ENCODE data around the gene CRKL.

CRKL gene

DNA sequence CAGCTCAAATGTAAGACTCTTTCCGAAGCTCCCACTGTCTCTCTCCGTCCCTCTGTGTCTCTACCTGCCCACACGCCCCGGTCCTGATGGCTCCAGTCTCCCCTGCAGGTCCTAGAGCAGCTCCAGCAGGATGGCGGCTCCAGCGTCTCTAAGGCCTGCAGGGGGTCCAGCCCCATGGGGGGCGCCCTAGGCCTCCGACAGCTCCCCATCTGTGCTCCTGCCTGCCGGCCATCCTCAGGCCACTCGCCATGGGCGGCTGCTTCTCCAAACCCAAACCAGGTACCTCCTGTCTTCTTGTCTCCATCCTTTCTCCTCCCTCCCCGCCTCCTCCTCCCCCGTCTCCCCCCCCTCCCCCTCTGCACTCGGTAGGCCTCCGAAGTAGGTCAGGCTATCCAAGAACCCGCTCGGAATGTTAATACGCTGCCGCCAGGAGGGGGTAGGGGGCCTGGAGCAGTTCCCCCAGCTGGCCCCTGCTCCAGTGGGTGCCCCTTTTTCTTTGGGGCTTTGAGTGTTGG is 50.5 kb downstream of the CRKL start:
- DNase-seq: no peak

DNA sequence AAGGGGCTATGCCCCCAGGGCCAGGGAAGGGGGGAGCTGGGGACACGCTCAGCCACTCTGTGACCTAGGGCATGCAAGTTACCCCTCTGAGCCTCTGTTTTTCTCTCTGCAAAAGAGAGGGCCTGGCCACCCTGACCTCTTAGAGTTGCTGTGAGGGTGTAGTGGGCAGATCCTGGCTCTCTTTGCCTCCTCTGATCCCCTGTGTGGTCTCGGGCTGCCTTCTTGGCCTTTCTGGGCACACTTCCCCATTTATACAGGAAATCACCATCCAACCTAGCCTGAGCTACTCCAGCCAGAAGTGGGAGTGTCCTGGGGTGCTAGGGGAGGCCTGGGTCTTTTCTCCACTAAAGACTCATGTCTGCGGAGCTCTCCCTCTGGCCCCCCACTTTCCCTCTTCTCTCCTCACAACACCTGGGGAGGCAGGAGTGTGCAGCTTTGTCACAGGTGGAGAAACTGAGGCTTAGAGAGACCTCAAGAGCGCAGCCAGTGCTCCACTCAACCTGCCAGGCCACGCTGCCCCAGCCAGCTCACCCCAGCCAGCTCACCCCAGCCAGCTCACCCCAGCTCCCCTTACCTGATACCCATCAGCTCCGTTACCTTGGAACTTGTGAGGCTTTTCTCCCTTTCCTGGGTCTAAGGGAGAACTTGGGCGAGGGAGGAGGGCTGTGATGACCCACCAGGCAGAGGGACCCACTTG is 51.2 kb downstream of the CRKL start:
- no peak for DNase-seq

DNA sequence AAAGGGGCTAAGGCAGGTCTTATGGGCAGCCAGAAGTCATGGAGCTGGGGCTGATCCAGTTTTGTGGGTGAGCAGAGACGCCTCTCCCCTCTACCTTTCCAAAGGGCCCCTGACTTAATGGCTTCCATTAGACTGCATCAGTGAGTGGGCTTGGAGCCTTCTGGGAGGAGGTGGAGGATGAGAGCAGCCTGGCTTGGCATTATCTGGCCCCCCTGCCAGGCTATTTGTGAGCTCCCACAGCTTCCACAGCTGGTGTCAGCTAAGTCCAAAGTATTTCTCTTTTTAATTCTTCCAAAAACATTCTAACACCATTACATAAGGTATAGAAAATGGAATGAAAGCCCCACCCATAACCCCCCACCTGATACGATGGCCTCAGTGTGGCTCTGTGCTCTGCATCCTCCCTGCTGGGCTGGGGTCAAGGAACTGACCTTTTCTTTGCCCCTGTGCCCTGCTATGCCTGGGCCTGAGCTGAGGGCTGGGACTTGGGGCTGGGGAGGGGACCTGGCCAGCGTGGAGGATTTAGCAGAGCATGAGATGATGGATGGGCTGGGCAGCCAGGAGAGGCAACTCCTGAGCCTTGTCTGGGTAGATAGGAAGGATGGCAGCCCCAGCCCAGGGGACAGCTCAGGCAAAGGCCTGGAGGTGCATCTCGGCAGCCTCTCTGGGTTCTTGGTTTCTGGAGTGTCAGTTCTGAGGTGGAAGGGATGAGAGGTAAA is 53.9 kb downstream of the CRKL start:
- DNase-seq: no peak

DNA sequence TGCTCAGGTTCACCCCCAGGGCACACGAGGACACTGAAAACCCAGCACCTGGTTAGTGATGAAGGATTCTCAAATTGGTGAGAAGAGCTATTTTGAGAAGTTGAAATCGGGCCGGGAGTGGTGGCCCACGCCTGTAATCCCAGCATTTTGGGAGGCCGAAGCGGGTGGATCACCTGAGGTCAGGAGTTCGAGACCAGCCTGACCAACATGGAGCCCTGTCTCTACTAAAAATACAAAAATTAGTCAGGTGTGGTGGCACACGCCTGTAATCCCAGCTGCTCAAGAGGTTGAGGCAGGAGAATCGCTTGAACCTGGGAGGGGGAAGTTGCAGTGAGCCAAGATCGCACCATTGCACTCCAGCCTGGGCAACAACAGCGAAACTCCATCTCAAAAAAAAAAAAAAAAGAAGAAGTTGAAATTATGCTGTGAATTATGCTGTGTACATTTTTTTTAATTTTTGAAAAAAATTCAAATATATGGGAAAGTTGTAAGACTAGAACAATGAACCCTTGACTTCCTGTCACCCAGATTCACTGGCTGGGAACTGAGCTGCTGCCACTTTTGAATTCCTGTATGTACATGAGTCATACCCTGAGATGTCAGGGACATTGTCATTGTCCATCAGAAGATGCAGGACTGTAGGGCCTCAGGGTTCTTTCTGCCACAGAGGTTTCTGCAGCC is 54.9 kb downstream of the CRKL start:
- peak; percentile 30 for DNase-seq

DNA sequence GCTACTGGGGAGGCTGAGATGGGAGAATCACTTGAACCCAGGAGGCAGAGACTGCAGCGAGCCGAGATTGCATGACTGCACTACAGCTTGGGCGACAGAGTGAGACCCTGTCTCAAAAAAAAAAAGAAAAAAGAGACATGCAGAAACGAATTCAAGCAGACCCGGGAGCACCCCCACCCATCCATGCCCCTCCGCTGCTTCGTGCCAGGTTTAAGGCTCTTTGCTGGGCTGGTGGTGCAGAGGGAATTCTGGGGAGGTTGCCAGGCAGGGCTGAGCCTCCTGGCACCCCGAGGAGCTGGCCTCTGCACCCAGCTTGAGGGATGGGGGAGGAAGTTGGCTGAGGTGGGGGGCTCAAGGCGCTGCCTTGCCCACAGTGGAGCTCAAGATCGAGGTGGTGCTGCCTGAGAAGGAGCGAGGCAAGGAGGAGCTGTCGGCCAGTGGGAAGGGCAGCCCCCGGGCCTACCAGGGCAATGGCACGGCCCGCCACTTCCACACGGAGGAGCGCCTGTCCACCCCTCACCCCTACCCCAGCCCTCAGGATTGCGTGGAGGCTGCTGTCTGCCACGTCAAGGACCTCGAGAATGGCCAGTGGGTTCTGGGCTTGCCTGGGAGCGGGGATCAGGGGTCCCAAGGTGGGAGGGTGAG is 55.8 kb downstream of the CRKL start:
- no peak for DNase-seq

DNA sequence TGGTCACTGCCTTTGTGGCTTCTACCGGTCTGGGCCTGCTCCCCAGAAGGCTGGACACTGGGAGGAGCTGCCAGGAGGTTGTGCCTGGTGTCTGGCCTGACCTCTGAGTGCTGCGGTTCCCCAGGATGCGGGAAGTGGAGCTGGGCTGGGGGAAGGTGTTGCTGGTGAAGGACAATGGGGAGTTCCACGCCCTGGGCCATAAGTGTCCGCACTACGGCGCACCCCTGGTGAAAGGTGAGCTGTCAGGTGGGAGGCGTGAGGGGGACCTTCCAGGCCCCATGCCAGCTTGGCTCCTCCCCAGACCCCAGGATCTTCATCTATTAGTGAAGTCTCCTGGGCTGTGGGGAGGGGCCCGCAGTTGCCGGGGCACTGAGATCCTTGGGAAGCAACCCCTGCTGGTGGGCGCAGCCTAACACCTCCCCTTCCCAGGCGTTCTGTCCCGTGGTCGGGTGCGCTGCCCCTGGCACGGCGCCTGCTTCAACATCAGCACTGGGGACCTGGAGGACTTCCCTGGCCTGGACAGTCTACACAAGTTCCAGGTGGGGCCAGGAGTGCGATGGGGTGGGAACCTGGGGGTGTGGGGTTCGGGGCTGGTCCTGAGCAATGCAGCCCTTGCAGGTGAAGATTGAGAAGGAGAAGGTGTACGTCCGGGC is 56.6 kb downstream of the CRKL start:
- DNase-seq: no peak

DNA sequence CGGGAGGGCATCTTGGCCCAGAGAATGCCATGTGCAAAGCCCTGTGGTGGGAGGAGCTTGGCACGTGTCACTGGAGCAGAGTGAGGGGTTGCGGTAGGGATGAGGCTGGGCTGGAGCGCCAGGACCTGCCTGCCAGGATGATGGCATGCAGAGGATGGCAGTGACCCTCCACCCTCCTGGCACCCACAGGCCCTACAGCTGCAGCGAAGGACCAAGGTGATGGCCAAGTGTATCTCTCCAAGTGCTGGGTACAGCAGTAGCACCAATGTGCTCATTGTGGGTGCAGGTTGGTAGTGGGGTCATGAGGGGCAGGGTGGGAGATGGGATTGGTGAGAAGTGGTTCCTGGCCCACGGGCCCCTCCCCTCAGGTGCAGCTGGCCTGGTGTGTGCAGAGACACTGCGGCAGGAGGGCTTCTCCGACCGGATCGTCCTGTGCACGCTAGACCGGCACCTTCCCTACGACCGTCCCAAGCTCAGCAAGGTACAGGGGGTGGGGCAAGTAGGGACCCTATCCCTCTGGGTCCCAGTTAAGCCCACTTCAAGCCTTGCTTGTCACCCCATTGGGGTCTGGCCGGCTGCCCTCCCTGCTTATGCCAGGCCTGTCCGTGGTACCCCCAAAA is 57.2 kb downstream of the CRKL start:
- DNase-seq: no peak

DNA sequence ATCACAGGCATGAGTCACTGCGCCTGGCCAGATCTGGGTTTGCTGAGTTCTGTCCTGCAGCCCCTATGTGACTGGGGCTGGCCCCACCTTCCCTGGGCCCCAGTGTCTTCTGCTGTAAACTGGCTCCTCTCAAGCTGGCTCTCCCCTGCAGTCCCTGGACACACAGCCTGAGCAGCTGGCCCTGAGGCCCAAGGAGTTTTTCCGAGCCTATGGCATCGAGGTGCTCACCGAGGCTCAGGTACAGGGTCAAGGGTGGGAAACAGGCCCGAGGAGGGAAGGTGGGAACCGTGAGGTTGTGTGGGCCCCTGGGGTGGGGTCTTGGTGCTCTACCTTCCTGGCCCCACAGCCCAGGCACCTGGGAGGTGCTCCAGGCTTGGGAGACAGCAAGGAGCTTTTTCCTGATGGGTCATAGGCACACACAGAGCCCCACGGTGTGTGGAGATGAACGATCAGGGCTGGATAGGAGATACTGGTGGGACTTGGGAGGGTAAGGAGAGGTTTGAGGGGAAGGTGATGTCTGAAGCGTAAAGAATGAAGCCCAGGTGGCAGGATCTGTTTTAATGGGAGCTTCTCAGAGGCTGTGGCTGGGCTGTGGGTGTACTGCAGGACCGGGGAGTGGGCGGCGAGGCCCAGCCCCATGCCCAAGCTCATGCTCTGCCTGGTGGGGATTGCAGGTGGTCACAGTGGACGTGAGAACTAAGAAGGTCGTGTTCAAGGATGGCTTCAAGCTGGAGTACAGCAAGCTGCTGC is 58.5 kb downstream of the CRKL start:
- no peak for DNase-seq

DNA sequence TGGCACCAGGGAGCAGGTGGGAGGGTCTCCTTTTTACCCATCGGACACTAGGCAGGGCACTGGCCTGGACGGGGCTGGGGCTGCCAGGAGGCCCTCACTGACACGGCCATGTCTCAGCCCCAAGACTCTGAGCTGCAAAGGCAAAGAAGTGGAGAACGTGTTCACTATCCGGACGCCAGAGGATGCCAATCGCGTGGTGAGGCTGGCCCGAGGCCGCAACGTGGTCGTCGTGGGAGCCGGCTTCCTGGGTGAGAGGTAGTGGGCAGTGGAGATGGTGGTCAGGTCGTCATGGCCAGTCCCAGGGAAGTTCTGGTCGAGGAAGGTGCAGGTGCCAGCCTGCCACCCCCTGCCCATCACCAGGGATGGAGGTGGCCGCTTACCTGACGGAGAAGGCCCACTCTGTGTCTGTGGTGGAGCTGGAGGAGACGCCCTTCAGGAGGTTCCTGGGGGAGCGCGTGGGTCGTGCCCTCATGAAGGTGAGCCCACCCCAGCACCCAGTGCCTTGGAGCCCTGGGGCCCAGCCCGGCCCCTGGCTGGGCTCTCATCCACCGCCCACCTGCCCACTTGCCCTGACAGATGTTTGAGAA is 59.2 kb downstream of the CRKL start:
- no peak for DNase-seq

DNA sequence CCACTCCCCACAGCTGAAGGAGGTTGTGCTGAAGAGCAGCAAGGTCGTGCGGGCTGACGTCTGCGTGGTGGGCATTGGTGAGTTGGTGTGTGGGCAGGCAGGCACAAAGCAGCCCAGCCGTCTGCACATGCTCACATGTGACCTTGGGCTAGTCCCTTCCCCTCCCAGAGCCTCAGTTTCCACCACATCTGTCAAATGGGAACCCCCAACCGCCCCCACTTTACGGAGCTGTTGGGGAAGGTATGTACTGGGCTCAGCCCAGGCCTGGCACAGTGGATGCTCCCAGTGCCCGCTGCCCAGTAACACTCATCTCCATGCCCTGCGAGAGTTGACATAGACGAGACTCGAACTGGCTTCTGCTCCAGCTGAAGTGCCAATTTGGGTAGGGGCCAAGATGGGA is 59.8 kb downstream of the CRKL start:
- DNase-seq: no peak

DNA sequence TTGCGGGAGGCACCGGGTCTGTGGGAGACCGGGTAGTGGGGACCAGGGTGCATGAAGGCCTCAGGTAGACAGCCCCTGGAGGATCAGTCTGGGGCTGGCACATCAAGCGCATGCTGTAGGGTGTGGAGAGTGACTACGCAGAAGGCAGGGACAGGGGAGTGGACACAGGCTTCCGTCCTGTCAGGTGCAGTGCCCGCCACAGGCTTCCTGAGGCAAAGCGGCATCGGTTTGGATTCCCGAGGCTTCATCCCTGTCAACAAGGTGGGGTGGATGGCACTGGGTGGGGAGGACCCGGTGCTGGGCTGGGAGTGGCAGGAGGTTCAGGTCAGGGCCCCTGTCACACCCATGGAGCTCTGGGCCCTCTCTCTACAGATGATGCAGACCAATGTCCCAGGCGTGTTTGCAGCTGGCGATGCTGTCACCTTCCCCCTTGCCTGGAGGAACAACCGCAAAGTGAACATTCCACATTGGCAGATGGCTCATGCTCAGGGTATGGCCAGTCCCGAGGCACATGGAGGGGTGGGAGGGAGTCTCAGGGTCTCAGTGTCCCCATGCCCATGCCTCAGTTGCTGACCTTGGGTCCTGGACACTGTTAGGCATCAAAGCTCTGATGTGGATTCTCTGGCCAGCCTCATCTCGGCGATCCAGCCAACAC is 60.4 kb downstream of the CRKL start:
- no peak for DNase-seq

DNA sequence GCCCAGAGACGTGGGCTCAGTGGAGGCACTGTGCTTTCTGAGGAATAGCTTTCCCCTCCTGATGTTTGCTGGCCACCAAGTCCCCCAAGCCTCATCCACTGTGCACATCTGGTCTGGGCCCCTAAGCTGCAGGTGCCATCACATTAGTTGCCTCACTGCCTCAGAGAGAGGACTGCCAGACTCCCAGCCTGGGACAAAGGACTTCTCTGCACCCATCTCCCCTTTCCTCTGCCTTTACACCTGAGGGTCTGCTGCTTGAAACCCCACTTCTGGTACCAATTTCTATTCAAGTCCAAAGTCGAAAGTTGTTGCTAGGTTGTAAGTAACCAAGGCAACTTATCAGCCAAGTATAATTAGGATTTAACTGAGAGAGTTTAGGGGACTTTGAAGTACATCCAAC is 61.2 kb downstream of the CRKL start:
- no peak for DNase-seq

DNA sequence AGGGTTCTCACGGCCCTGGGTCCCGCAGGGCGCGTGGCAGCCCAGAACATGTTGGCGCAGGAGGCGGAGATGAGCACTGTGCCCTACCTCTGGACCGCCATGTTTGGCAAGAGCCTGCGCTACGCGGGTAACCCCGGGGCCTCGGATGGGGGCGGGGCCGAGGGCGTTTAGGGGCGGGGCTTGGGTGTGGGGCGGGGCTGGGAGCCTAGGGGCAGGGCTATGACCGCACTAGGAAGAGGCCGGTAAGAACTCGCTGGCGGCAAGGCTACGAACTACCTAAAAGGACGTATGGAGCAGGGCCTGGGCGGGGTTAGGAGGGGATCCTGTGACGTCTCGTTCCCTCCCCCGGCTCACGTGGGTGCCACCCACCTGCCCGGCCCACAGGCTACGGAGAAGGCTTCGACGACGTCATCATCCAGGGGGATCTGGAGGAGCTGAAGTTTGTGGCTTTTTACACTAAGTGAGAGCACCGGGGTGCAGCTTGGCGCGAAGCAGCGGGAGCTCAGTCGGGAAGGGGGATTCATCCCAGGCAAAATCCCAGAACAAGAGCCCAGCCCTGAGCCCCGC is 62.1 kb downstream of the CRKL start:
- peak; percentile 69 for DNase-seq

DNA sequence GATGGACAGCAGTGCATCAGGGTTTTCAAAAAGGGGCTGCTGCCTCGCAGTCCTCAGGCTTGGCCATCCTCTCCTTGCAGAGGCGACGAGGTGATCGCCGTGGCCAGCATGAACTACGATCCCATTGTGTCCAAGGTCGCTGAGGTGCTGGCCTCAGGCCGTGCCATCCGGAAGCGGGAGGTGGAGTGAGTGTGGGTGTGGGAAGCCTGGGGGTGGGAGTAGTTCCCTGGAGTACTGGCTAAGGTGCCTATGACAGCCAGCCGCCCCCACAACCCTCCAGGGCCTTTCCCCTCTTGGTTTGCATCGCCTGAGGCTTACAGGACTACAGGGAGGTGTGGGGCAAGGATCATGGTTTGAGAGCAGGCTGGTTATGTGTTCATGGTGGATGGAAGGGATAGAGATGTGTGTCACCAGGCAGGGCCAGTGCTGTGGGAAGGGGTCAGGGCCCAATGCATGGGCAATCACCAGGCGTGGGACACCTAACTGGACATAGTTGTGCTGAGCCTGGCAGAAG is 62.8 kb downstream of the CRKL start:
- no peak for DNase-seq

DNA sequence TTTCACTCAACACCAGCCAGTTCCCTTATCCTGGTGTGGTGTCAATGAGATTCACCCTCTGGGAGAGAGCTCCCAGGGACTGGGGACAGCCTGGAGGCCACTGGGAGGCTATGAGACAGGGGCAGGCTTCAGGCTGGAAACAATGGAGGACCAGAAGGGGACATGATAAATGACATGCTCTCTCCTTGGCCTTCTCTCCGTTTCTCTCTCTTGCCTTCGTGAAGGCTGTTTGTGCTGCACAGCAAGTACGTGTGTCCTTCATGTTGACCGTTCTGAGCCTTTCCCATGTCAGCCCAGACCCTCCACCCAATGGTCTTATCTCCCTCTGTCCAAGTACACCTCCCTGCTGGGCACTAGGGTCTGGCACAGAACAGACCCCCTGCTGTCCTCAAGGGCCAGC is 63.3 kb downstream of the CRKL start:
- no peak for DNase-seq

DNA sequence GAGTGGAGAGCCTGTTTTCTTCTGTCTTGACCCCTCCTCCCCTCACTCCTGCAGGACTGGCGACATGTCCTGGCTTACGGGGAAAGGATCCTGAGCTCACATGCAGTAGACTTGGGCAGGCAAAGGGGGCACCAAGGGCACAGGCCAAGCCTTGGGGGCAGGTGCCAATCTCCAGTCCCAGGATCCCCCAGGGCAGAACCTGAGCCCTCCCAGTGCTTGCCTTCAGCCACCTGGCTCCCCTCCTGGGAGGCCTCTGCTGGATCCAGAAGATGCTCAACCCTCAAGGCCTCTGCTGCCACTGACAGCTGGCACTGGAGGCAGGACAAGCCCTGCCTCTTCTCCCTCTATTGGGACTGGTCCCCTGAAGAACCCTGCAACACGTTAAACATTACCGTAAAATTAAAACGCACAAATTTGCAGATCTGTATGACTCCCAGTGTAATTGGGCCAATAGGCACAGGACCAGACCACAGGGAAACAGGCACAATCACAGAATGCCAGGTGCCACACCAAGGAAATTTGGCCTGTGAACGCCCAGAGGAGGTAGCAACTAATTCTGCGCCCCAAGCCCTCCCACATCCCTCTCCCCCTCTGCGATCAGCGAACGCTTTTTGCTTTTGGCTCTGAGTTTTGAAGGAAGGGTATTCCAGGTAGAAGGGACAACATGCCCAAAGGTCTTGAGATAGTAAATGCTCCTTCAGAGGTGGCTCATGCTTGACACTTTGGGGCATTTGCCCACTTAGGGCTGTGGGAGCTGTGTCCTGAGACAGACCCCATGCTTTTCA is 63.9 kb downstream of the CRKL start:
- DNase-seq: no peak

DNA sequence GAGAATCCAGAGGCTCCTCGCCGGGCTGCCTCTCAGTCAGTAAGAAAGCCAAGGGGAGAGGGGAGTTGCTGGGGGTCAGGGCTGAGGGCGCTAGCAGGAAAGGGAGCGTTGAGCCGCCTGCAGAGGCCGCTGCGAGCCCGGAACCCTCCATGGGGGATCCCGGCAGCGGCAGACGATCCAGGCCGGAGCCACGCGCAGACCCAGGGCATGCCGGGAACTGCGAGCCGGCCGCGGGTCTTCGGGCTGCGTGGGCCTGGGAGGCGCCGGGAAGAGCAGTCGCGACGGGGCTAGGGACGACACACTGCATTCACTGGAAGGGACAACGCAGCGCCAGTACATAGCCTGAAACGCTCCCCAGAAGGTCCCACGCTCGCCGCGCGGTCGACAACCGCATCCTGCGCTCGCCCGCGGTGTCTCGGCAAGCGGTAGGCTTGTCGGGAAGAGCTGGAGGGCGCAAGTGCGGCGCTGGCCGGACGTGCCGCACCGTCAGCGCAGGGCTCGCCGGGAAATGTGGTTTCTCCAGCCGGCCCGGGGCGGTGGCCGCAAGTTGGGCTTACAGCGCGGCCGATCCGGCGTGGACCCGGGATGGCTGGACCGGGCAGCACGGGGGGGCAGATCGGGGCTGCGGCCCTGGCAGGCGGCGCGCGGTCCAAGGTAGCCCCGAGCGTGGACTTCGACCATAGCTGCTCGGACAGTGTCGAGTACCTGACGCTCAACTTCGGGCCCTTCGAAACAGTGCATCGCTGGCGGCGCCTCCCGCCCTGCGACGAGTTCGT is 64.8 kb downstream of the CRKL start, which contains the start of gene LZTR1:
Gene LZTR1 (plus strand): TSS at position 511 of the 776 bp plus-strand sequence. CDS start 75 bp downstream, at position 586.
- peak; percentile 82 for DNase-seq

DNA sequence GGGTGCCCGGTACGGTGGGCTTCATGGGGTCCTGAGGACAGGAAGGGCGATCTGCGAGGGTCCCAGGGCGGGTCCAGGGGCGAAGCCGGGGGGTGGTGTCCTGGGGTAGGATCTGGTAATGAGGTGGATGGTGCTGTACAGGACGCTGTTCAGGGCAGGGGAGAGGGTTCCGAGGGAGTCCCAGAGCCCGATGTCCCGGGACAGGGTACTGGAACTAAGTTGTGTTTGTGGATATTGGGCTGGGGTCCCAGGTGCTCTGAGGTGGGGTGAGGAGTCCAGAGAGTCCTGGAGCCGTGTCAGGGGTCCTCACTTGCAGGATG is 65.3 kb downstream of the CRKL start:
- no peak for DNase-seq

All from EL (cell line).